Cardiac muscle cell (in vitro differentiated cells and primary cell): ENCODE measurements around the gene TSPO. TPM values are rescaled to one million over a fixed set of nuclear protein-coding genes. Genes with fewer than 3 reads are reported as not detected.

ENCODE experiments used
- DNase-seq, 2 donors: peaks; one replicate each; pipeline versions ENCODE4 v3.0.0 to v3.0.0-alpha.2; 2010 to 2017; ENCODE audit warnings: low read depth in 1 of 2, low spot score in 1 of 2
- H3K27ac ChIP-seq: fragments of 200-600 bp; sonication (generic); 2 replicates; pipeline ENCODE4 v1.5.1; 2016
- H3K27me3 ChIP-seq: fragments of 200-600 bp; sonication (generic); 2 replicates; pipeline ENCODE4 v1.6.0; 2016; ENCODE audit warnings: control low read depth
- H3K36me3 ChIP-seq: fragments of 200-600 bp; sonication (generic); 2 replicates; pipeline ENCODE4 v1.5.1; 2016; ENCODE audit warnings: control low read depth
- H3K4me1 ChIP-seq: fragments of 200-600 bp; sonication (generic); 2 replicates; pipeline ENCODE4 v1.8.1; 2017; ENCODE audit warnings: low read depth, mild to moderate bottlenecking, mixed run types
- H3K4me3 ChIP-seq: fragments of 200-600 bp; sonication (generic); 2 replicates; pipeline ENCODE4 v1.5.1; 2016; ENCODE audit warnings: mild to moderate bottlenecking
- H3K9me3 ChIP-seq: fragments of 200-600 bp; sonication (generic); 2 replicates; pipeline ENCODE4 v1.5.1; 2017; ENCODE audit warnings: low read depth, mild to moderate bottlenecking, control low read depth
- CTCF ChIP-seq: IDR thresholded peaks from 2 replicates; pipeline ENCODE4 v1.5.1; 2012; ENCODE audit warnings: low read depth, mild to moderate bottlenecking, low read length
- polyA plus RNA-seq: library from polyadenylated mRNA; unstranded; fragments of >200 nt; fragmentation: Nextera tagmentation; extraction: Ambion mirVana; gene quantifications from 2 replicates; pipeline ENCODE4 v1.2.1, GENCODE V29; 2016
- total RNA-seq: library from RNA; depleted of rRNA; stranded (reverse); fragments of >200 nt; gene quantifications from 2 replicates; pipeline ENCODE4 v1.2.3, GENCODE V29; 2016

TSPO gene
- total and polyA plus RNA-seq, 2 experiments from 2014 or later = 20.3 to 59.0 TPM

- no peaks in the 10 kb centered on the region for H3K9me3 ChIP-seq
- TF ChIP-seq CTCF = no peak
- H3K4me1 ChIP-seq = no peaks in the 10 kb centered on the region
- no peak for DNase-seq
- H3K27ac ChIP-seq = no peak overlapping the region
- H3K4me3 ChIP-seq = no peak overlapping the region
- no peaks in the 10 kb centered on the region for H3K27me3 ChIP-seq
- H3K36me3 ChIP-seq = peaks cover 3% of the 10 kb centered on the region
These were observed 13.3 kb downstream of the TSPO start for GRCh38 chr22:43164636-43165035.

GRCh38 chr22:43166132-43166930 is 15.0 kb downstream of the TSPO start:
- no peak overlapping the region for H3K27ac ChIP-seq
- H3K36me3 ChIP-seq = peaks cover 8% of the 10 kb centered on the region
- TF ChIP-seq CTCF = no peak
- no peaks in the 10 kb centered on the region for H3K9me3 ChIP-seq
- no peaks in the 10 kb centered on the region for H3K4me1 ChIP-seq
- H3K27me3 ChIP-seq = no peaks in the 10 kb centered on the region
- DNase-seq = no peak
- no peak overlapping the region for H3K4me3 ChIP-seq

GRCh38 chr22:43167001-43167589 is 15.7 kb downstream of the TSPO start:
- no peak for TF ChIP-seq CTCF
- H3K4me3 ChIP-seq = no peak overlapping the region
- no peaks in the 10 kb centered on the region for H3K4me1 ChIP-seq
- H3K36me3 ChIP-seq = peaks cover 8% of the 10 kb centered on the region
- H3K9me3 ChIP-seq = no peaks in the 10 kb centered on the region
- DNase-seq = no peak
- H3K27ac ChIP-seq = no peak overlapping the region
- no peaks in the 10 kb centered on the region for H3K27me3 ChIP-seq

GRCh38 chr22:43168471-43169309 is 17.3 kb downstream of the TSPO start:
- H3K27ac ChIP-seq = no peak overlapping the region
- peaks cover 11% of the 10 kb centered on the region for H3K36me3 ChIP-seq
- H3K4me1 ChIP-seq = no peaks in the 10 kb centered on the region
- no peak for TF ChIP-seq CTCF
- H3K27me3 ChIP-seq = no peaks in the 10 kb centered on the region
- DNase-seq = peak in 1 of 2 donors; percentile 80
- H3K9me3 ChIP-seq = no peaks in the 10 kb centered on the region
- no peak overlapping the region for H3K4me3 ChIP-seq

- Histone ChIP-seq H3K9me3 (no peaks in the 10 kb centered on the region), H3K27me3 (no peaks in the 10 kb centered on the region), H3K27ac (no peak overlapping the region), H3K36me3 (peaks cover 11% of the 10 kb centered on the region), H3K4me1 (no peaks in the 10 kb centered on the region), H3K4me3 (no peak overlapping the region)
- TF ChIP-seq CTCF = no peak
- no peak for DNase-seq
These were observed 18.2 kb downstream of the TSPO start for GRCh38 chr22:43169310-43170130.
